K562 (cell line): ENCODE results near the gene PRKD1. TPM values are rescaled to one million over a fixed set of nuclear protein-coding genes. Genes with fewer than 3 reads are reported as not detected.

Experiments used
- C11orf30 ChIP-seq: fragments of 450-650 bp; IDR thresholded peaks from 2 replicates; pipeline ENCODE4 v1.6.1; 2016; ENCODE audit warnings: low read depth, mild to moderate bottlenecking
- CHD7 ChIP-seq: fragments of 200-600 bp; sonication (generic); IDR thresholded peaks from one replicate; pipeline ENCODE4 v1.6.1; 2012; ENCODE audit warnings: mild to moderate bottlenecking, low read depth, low read length, inconsistent platforms
- LEF1 ChIP-seq: fragments of 450-650 bp; IDR thresholded peaks from 2 replicates; pipeline ENCODE4 v1.6.1; 2016; ENCODE audit warnings: mild to moderate bottlenecking
- MAX ChIP-seq: sonication (generic); formaldehyde crosslinking; IDR thresholded peaks from 2 replicates; pipeline ENCODE4 v1.9.0; 2022; ENCODE audit warnings: mild to moderate bottlenecking, missing genetic modification reagents
- NR3C1 ChIP-seq: sonication (generic); formaldehyde crosslinking; IDR thresholded peaks from 2 replicates; pipeline ENCODE4 v1.8.1; 2022; ENCODE audit warnings: missing genetic modification reagents
- SREBF2 ChIP-seq: sonication (generic); formaldehyde crosslinking; IDR thresholded peaks from 2 replicates; pipeline ENCODE4 v1.4.0; 2020; ENCODE audit warnings: mild to moderate bottlenecking, missing genetic modification reagents
- ZMIZ1 ChIP-seq, 2 experiments: fragments of 150-350 bp in 1 of 2; IDR thresholded peaks; 2 replicates each; pipeline ENCODE4 v1.6.1; 2012 to 2016; ENCODE audit warnings: low read depth in 2 of 2, low read length in 2 of 2, mild to moderate bottlenecking in 1 of 2, moderate library complexity in 1 of 2
- polyA plus RNA-seq, 8 experiments: library from polyadenylated mRNA; depleted of rRNA in 4 of 8; stranded (reverse) in 5 of 8; unstranded in 3 of 8; fragments of >200 nt; fragmentation: Nextera tagmentation in 2 of 8; fragmentation: Illumina TruSeq in 1 of 8; extraction: Ambion mirVana in 2 of 8; extraction: Trizol in 1 of 8; gene quantifications; 2 replicates each; pipeline versions ENCODE4 v1.2.1 to v1.2.3, GENCODE V29; 2011 to 2014; ENCODE audit warnings: inconsistent platforms in 1 of 8, missing spikeins in 1 of 8
- total RNA-seq, 7 experiments: library from RNA; depleted of rRNA in 6 of 7; stranded (reverse); fragments of >200 nt in 6 of 7; fragmentation: Illumina TruSeq in 2 of 7; extraction: Trizol in 2 of 7; gene quantifications; 2 replicates each; pipeline versions ENCODE4 v1.2.1 to v1.2.3, GENCODE V29; 2011 to 2021; ENCODE audit warnings: low replicate concordance in 1 of 7

The PRKD1 gene
- total and polyA plus RNA-seq, 9 of the 15 experiments (the other 6 are each of a cell fraction or from before 2014, with no cell fraction given) = 0.04 to 0.25 (median 0.13) TPM; not detected in 1

GRCh38 chr14:29752221-29752923 lies 175.3 kb downstream of the PRKD1 start (continued):
- TF ChIP-seq ZMIZ1 (IDR thresholded peaks at IDR 0.05; ENCODE audit: low read depth in 2 of 2, low read length in 2 of 2) = no peak
- TF ChIP-seq LEF1 = no peak
- TF ChIP-seq NR3C1 = no peak
- TF ChIP-seq MAX = no peak
- no peak for TF ChIP-seq SREBF2
- TF ChIP-seq CHD7 = no peak
- no peak for TF ChIP-seq C11orf30
